Body of pancreas (tissue), 4 donors: Measurements from ENCODE around the gene TBX10. TPM values are rescaled to one million over a fixed set of nuclear protein-coding genes. Genes with fewer than 3 reads are reported as not detected.

ENCODE experiments used
- ATAC-seq: fragments of 150-250 bp; one replicate; pipeline ENCODE4 v1.9.1; 2016
- DNase-seq, 4 donors: peaks; one replicate each; pipeline ENCODE4 v3.0.0-alpha.2; 2019
- H3K27ac ChIP-seq, 4 donors: fragments of 200-600 bp; sonication (generic); 1 replicate in 3 of 4; 2 replicates in 1 of 4; pipeline versions ENCODE4 v1.5.1 to v1.6.1; 2016 to 2019; ENCODE audit warnings: mild to moderate bottlenecking in 1 of 4, mixed read lengths in 1 of 4, moderate library complexity in 1 of 4
- H3K27me3 ChIP-seq, 2 donors: fragments of 200-600 bp; sonication (generic); one replicate each; pipeline ENCODE4 v1.6.0; 2016; ENCODE audit warnings: mild to moderate bottlenecking in 1 of 2
- H3K36me3 ChIP-seq, 2 donors: fragments of 200-600 bp; sonication (generic); replicated peaks in 1 of 2; 2 replicates each; pipeline ENCODE4 v1.5.1; 2016; ENCODE audit warnings: low read depth in 2 of 2; ENCODE audit not compliant: insufficient read depth in 1 of 2
- H3K4me1 ChIP-seq: fragments of 200-600 bp; sonication (generic); one replicate; pipeline ENCODE4 v1.6.0; 2016
- H3K4me3 ChIP-seq, 2 donors: fragments of 200-600 bp; sonication (generic); 1 replicate in 1 of 2; 2 replicates in 1 of 2; pipeline ENCODE4 v1.5.1; 2016 to 2019
- H3K9me3 ChIP-seq, 3 donors: fragments of 200-600 bp; sonication (generic); 1 replicate in 2 of 3; 2 replicates in 1 of 3; pipeline ENCODE4 v1.5.1; 2016
- CTCF ChIP-seq, 7 experiments: fragments of 450-650 bp in 4 of 7; fragments of 200-600 bp in 3 of 7; sonication (generic) in 3 of 7; IDR thresholded peaks; one replicate each; pipeline ENCODE4 v1.5.1; 2016 to 2019; ENCODE audit warnings: antibody characterized with exemption in 7 of 7
- POLR2A ChIP-seq, 3 donors: fragments of 450-650 bp; IDR thresholded peaks; one replicate each; pipeline ENCODE4 v1.6.1; 2016; ENCODE audit warnings: antibody characterized with exemption in 3 of 3, mild to moderate bottlenecking in 2 of 3
- WGBS, 2 donors: methylation state at CpG; one replicate each; pipeline ENCODE4 v1.1.5; 2017; 5-methylcytosine and 5-hydroxymethylcytosine counted together
- intact Hi-C: fragments of 100-400 bp; cut with DNase I; formaldehyde crosslinking; loops from one replicate; pipeline ENCODE4 v1.15.1; 2023
- total RNA-seq, 2 donors: library from RNA; depleted of rRNA; stranded (reverse); fragments of >200 nt; gene quantifications; one replicate each; pipeline ENCODE4 v1.1.0, GENCODE V29; 2016

The TBX10 gene
- total RNA-seq, 2 donors from 2014 or later = not detected

DNA sequence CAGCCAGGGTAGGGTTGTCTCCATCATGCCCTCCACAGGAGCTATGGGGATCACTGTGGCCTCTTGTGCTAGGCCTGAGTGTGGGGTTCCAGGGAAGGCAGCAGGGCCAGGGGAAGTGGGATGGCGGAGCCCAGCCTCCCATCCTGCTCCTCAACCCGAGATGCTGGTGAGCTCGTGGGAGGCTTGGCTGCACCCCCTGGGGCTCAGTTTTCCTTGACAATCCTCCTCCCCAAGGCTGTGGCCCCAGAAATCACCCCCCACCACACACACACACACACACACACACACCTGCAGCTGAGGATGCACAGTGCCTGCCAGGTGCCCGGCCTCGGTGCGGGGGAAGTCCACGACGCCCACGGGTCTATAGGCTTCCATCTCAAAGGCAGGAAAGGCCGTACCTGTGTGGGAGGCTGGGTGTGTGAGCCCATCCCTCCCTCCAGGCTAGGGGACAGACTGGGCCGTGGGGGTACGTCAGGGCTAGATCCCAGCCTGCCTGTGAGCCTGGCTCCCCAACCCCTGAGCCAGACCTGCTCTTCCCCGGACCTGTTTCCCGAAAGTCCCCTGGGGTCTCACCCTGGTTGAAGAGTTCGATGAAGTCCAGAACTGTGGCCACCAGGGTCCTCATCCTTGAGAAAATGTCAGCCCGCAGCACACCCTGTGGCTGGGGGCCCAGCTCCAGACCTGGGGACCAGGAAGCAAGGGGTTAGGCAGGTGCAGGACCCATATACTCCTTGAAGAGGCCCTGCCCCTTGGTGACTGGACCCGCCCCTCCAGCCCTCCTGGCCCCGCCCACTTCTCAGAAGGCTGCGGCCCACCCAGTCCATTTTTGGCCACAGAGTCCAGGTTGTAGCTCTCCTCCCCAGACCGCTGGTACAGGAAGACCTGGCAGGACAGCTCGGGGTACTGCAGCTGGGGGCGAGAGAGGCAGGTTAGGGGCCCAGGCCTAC is 5.2 kb upstream of the TBX10 start:
- Histone ChIP-seq H3K27ac (peak overlapping the region in 3 of 4 donors; percentile 71 to 82 (median 78)), H3K36me3 (no peaks in the 10 kb centered on the region), H3K9me3 (no peaks in the 10 kb centered on the region), H3K4me3 (no peak overlapping the region), H3K4me1 (peaks cover 56% of the 10 kb centered on the region), H3K27me3 (no peaks in the 10 kb centered on the region)
- no peak for ATAC-seq
- WGBS, 2 donors = 55 to 75% methylated on average over 2 to 22 of the region's 22 CpGs
- TF ChIP-seq POLR2A (IDR thresholded peaks at IDR 0.05) (no peak), CTCF (IDR thresholded peaks at IDR 0.05) (no peak)
- DNase-seq = peak in 2 of 4 donors; percentile 41 to 52
- intact Hi-C loops = no loop called here

GRCh38 chr11:67644042-67644441 is 4.5 kb upstream of the TBX10 start:
- Histone ChIP-seq H3K27me3 (no peaks in the 10 kb centered on the region), H3K36me3 (no peaks in the 10 kb centered on the region), H3K4me1 (peaks cover 49% of the 10 kb centered on the region), H3K27ac (no peak overlapping the region), H3K9me3 (no peaks in the 10 kb centered on the region), H3K4me3 (no peak overlapping the region)
- DNase-seq (no peak), ATAC-seq (no peak)
- TF ChIP-seq POLR2A (IDR thresholded peaks at IDR 0.05) (no peak), CTCF (IDR thresholded peaks at IDR 0.05) (peak in 4 of 7 experiments; percentile 27 to 41 (median 34))
- WGBS, 2 donors = 94 to 96% methylated on average over 5 of the region's 5 CpGs
- intact Hi-C loops = no loop called here

GRCh38 chr11:67642173-67643120 is 2.9 kb upstream of the TBX10 start:
- TF ChIP-seq CTCF (IDR thresholded peaks at IDR 0.05) (no peak), POLR2A (IDR thresholded peaks at IDR 0.05) (no peak)
- no peak for DNase-seq
- 90 to 94% methylated on average over 11 to 15 of the region's 15 CpGs for WGBS, 2 donors
- ATAC-seq = no peak
- no peaks in the 10 kb centered on the region for H3K9me3 ChIP-seq
- intact Hi-C loops = no loop called here
- H3K36me3 ChIP-seq = no peaks in the 10 kb centered on the region
- H3K27ac ChIP-seq = no peak overlapping the region
- no peaks in the 10 kb centered on the region for H3K27me3 ChIP-seq
- peaks cover 33% of the 10 kb centered on the region for H3K4me1 ChIP-seq
- no peak overlapping the region for H3K4me3 ChIP-seq

- Histone ChIP-seq H3K4me1 (peaks cover 24% of the 10 kb centered on the region), H3K27ac (no peak overlapping the region), H3K9me3 (no peaks in the 10 kb centered on the region), H3K4me3 (no peak overlapping the region), H3K27me3 (no peaks in the 10 kb centered on the region), H3K36me3 (no peaks in the 10 kb centered on the region)
- DNase-seq = no peak
- TF ChIP-seq POLR2A (IDR thresholded peaks at IDR 0.05) (no peak), CTCF (IDR thresholded peaks at IDR 0.05) (no peak)
- WGBS, 2 donors = 82 to 91% methylated on average over 16 to 28 of the region's 28 CpGs
- ATAC-seq = no peak
- intact Hi-C loops = no loop called here
Measured at GRCh38 chr11:67641338-67642172, 2.0 kb upstream of the TBX10 start.
